Body of pancreas (tissue), 4 donors: ENCODE results near the gene DRICH1. TPM values are rescaled to one million over a fixed set of nuclear protein-coding genes. Genes with fewer than 3 reads are reported as not detected.
"Not testable (repeated sequence)": the region's sequence is repeated elsewhere in the genome, so short reads cannot be mapped to it uniquely, and the experiment has no call there.

ENCODE experiments used
- ATAC-seq: fragments of 150-250 bp; one replicate; pipeline ENCODE4 v1.9.1; 2016
- DNase-seq, 4 donors: peaks; one replicate each; pipeline ENCODE4 v3.0.0-alpha.2; 2019
- H3K27ac ChIP-seq, 4 donors: fragments of 200-600 bp; sonication (generic); 1 replicate in 3 of 4; 2 replicates in 1 of 4; pipeline versions ENCODE4 v1.5.1 to v1.6.1; 2016 to 2019; ENCODE audit warnings: mild to moderate bottlenecking in 1 of 4, mixed read lengths in 1 of 4, moderate library complexity in 1 of 4
- H3K27me3 ChIP-seq, 2 donors: fragments of 200-600 bp; sonication (generic); one replicate each; pipeline ENCODE4 v1.6.0; 2016; ENCODE audit warnings: mild to moderate bottlenecking in 1 of 2
- H3K36me3 ChIP-seq, 2 donors: fragments of 200-600 bp; sonication (generic); replicated peaks in 1 of 2; 2 replicates each; pipeline ENCODE4 v1.5.1; 2016; ENCODE audit warnings: low read depth in 2 of 2; ENCODE audit not compliant: insufficient read depth in 1 of 2
- H3K4me1 ChIP-seq: fragments of 200-600 bp; sonication (generic); one replicate; pipeline ENCODE4 v1.6.0; 2016
- H3K4me3 ChIP-seq, 2 donors: fragments of 200-600 bp; sonication (generic); 1 replicate in 1 of 2; 2 replicates in 1 of 2; pipeline ENCODE4 v1.5.1; 2016 to 2019
- H3K9me3 ChIP-seq, 3 donors: fragments of 200-600 bp; sonication (generic); 1 replicate in 2 of 3; 2 replicates in 1 of 3; pipeline ENCODE4 v1.5.1; 2016
- POLR2A ChIP-seq, 3 donors: fragments of 450-650 bp; IDR thresholded peaks; one replicate each; pipeline ENCODE4 v1.6.1; 2016; ENCODE audit warnings: antibody characterized with exemption in 3 of 3, mild to moderate bottlenecking in 2 of 3
- WGBS, 2 donors: methylation state at CpG; one replicate each; pipeline ENCODE4 v1.1.5; 2017; 5-methylcytosine and 5-hydroxymethylcytosine counted together
- intact Hi-C: fragments of 100-400 bp; cut with DNase I; formaldehyde crosslinking; loops from one replicate; pipeline ENCODE4 v1.15.1; 2023
- total RNA-seq, 2 donors: library from RNA; depleted of rRNA; stranded (reverse); fragments of >200 nt; gene quantifications; one replicate each; pipeline ENCODE4 v1.1.0, GENCODE V29; 2016
- TF ChIP-seq, protein P1 (sequence below), 7 experiments: fragments of 450-650 bp in 4 of 7; fragments of 200-600 bp in 3 of 7; sonication (generic) in 3 of 7; IDR thresholded peaks; one replicate each; pipeline ENCODE4 v1.5.1; 2016 to 2019; ENCODE audit warnings: antibody characterized with exemption in 7 of 7

DRICH1 gene
- total RNA-seq, 2 donors from 2014 or later: not detected

- no peaks in the 10 kb centered on the region for H3K4me1 ChIP-seq
- H3K4me3 ChIP-seq: no peak overlapping the region
- DNase-seq (no peak), ATAC-seq (no peak)
- intact Hi-C loops: loop anchor here (10.0 kb wide), 1 partner anchor 56 kb away; the partner anchor contains the start of gene RGL4
- no peaks in the 10 kb centered on the region for H3K27me3 ChIP-seq
- no peaks in the 10 kb centered on the region for H3K36me3 ChIP-seq
- TF ChIP-seq POLR2A (IDR thresholded peaks at IDR 0.05): no peak
- TF ChIP-seq, protein P1, sequence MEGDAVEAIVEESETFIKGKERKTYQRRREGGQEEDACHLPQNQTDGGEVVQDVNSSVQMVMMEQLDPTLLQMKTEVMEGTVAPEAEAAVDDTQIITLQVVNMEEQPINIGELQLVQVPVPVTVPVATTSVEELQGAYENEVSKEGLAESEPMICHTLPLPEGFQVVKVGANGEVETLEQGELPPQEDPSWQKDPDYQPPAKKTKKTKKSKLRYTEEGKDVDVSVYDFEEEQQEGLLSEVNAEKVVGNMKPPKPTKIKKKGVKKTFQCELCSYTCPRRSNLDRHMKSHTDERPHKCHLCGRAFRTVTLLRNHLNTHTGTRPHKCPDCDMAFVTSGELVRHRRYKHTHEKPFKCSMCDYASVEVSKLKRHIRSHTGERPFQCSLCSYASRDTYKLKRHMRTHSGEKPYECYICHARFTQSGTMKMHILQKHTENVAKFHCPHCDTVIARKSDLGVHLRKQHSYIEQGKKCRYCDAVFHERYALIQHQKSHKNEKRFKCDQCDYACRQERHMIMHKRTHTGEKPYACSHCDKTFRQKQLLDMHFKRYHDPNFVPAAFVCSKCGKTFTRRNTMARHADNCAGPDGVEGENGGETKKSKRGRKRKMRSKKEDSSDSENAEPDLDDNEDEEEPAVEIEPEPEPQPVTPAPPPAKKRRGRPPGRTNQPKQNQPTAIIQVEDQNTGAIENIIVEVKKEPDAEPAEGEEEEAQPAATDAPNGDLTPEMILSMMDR (IDR thresholded peaks at IDR 0.05): no peak
- H3K9me3 ChIP-seq: no peaks in the 10 kb centered on the region
- H3K27ac ChIP-seq: no peak overlapping the region
- WGBS, 2 donors: 96 to 97% methylated on average over 10 to 12 of the region's 12 CpGs
These were observed 6.5 kb upstream of the DRICH1 start for GRCh38 chr22:23638611-23639010.

DNA sequence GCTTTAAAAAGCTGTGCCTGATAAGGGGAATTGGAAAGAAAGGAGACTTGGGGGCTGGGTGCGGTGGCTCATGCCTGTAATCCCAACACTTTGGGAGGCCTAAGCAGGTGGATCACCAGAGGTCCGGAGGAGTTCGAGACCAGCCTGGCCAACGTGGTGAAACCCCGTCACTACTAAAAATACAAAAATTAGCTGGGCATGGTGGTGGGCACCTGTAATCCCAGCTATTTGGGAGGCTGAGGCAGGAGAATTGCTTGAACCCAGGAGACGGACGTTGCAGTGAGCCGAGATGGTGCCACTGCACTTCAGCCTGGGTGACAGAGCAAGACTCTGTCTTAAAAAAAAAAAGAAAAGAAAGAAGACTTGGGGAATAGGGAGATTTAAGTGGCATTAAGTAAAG is 3.2 kb upstream of the DRICH1 start:
- not testable (repeated sequence) for H3K27me3 ChIP-seq, H3K36me3 ChIP-seq, DNase-seq, H3K27ac ChIP-seq, H3K4me1 ChIP-seq, H3K9me3 ChIP-seq, ATAC-seq, H3K4me3 ChIP-seq
- 91 to 95% methylated on average over 8 of the region's 8 CpGs for WGBS, 2 donors
- intact Hi-C loops: loop anchor here (10.0 kb wide), 1 partner anchor 60 kb away; the partner anchor contains the start of gene RGL4

- intact Hi-C loops, H3K4me1 ChIP-seq, DNase-seq, ATAC-seq, H3K36me3 ChIP-seq, H3K9me3 ChIP-seq, H3K27ac ChIP-seq, H3K4me3 ChIP-seq, H3K27me3 ChIP-seq: not testable (repeated sequence)
- WGBS, 2 donors: 72 to 91% methylated on average over 6 of the region's 6 CpGs
These were observed 3.9 kb downstream of the DRICH1 start for GRCh38 chr22:23628056-23628743.

DNA sequence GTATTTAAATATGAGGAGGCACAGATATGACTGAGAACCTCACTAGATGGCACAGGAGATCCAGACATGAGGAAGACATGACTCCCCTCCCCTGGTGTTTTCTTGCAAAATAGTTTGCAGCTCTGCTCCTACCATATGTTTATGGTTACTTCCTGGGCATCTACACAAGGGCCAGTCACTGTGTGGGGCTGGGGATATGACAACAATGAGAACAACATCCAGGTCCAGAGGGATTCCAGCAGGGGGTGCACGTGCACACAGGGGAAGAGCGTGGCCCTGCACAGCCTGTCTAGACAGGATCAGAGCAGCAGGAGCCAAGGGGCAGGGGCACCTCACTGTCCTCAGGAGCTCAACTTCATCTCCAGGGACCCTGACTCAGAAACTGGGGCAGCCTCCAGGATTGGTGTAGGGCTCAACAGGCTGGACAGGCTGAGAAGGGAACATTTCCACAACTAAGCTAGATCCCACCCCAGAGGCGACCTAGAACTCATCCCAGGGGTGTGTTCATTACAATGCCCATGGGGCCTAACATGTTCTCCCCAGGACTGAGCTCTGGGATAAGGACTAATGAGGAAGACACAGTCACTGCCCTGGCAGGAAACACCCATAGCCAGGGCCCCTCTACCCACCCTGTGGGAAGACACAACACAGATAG is 4.6 kb downstream of the DRICH1 start:
- H3K9me3 ChIP-seq, H3K4me3 ChIP-seq, H3K27ac ChIP-seq, H3K4me1 ChIP-seq, H3K36me3 ChIP-seq, H3K27me3 ChIP-seq, intact Hi-C loops: not testable (repeated sequence)
- ATAC-seq: peak; percentile 52
- DNase-seq: peak; percentile 32 to 60 (median 44)
- WGBS, 2 donors: 45 to 86% methylated on average over 1 to 3 of the region's 3 CpGs
- TF ChIP-seq, protein P1 (IDR thresholded peaks at IDR 0.05): peak in 4 of 7 experiments; percentile 27 to 49 (median 37)

- Histone ChIP-seq H3K27ac (no peak overlapping the region), H3K36me3 (no peaks in the 10 kb centered on the region), H3K4me3 (no peak overlapping the region), H3K27me3 (no peaks in the 10 kb centered on the region), H3K4me1 (peaks cover under 1% of the 10 kb centered on the region), H3K9me3 (no peaks in the 10 kb centered on the region)
- ATAC-seq (no peak), DNase-seq (no peak)
- TF ChIP-seq, protein P1 (IDR thresholded peaks at IDR 0.05): no peak
- no peak for TF ChIP-seq POLR2A (IDR thresholded peaks at IDR 0.05)
- intact Hi-C loops: no loop called here
- WGBS, 2 donors: 74 to 86% methylated on average over 2 of the region's 2 CpGs
These were observed 5.7 kb downstream of the DRICH1 start for GRCh38 chr22:23626286-23626975.
